SK-N-SH treated with all-trans-retinoic acid at 6 μM for 48 hours (cell line): Measurements from ENCODE around the gene BBS9.

Source experiments
- CSDC2 ChIP-seq: fragments of 250-450 bp; sonication (Bioruptor Pico); IDR thresholded peaks from 2 replicates; pipeline ENCODE4 v1.5.0; 2020; ENCODE audit warnings: mild to moderate bottlenecking, moderate library complexity
- OSR1 ChIP-seq: fragments of 250-450 bp; sonication (Bioruptor Pico); IDR thresholded peaks from 2 replicates; pipeline ENCODE4 v1.8.0; 2022; ENCODE audit warnings: moderate library complexity, mild to moderate bottlenecking, inconsistent platforms

GRCh38 chr7:33185786-33186185 lies 56.4 kb downstream of the BBS9 start:
- TF ChIP-seq CSDC2 (CRISPR knock-in tag) (no peak), OSR1 (CRISPR knock-in tag) (no peak)
